Stimulated activated CD8-positive, alpha-beta memory T cell treated with anti-CD3 and anti-CD28 coated beads, Interleukin-4, amount 100 ng/mL, for 48 hours (primary cell): ENCODE results near the gene PNPLA6.
"Not testable (repeated sequence)": the region's sequence is repeated elsewhere in the genome, so short reads cannot be mapped to it uniquely, and the experiment has no call there.

ENCODE experiments used
- DNase-seq: peaks from one replicate; pipeline ENCODE4 v3.0.0-alpha.2; 2020

PNPLA6 gene

DNA sequence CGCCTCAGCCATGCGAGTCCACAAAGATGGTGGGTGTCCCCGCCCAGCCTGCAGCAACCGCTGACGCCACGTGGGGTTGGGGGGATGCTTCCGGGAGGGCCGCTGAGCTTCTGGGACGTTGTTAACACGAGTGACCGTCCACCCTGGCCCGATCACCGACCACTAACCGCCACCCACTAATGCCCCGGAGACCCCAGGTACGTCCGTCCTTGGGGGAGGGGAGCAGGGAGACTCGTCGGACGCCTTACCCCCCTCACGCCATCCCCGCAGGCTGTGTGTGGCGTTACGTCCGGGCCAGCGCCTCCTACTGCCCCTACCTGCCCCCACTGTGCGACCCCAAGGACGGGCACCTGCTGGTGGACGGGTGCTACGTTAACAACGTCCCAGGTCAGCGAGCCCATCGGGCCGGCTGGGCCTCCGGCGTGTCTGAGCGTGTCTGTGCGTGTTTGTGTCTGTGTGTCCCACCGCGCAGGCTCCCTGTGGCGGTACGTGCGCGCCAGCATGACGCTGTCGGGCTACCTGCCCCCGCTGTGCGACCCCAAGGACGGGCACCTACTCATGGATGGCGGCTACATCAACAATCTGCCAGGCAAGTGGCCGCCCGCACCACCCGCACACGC lies 21.3 kb downstream of the PNPLA6 start:
- DNase-seq: no peak

DNA sequence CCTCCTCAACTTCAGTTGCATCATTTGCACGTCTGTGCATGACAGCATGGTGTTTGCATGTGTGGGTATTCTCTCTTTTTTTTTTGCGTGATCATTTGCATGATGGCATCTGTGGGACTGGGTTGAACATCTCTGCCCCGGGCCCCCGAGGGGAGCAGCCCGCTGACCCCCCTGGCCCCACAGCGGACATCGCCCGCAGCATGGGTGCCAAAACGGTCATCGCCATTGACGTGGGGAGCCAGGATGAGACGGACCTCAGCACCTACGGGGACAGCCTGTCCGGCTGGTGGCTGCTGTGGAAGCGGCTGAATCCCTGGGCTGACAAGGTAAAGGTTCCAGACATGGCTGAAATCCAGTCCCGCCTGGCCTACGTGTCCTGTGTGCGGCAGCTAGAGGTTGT lies 23.1 kb downstream of the PNPLA6 start:
- no peak for DNase-seq

DNA sequence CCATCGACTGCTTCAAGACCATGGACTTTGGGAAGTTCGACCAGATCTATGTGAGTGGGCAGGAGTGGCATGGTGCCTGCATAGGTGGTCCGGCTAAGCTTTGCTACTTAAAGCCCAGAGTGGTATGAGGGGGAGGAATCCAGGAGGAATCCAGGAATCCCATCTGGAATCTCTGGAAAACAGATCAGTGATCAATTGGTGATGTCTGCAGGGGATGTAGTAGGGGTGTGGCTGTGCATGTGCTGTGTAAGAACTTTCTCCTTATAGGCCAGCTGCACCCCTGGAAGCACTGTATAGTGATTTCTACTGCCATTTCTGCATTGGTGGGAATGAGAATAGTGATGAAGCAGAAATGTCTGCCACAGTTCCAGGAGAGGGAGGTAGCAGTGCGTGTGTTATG lies 23.6 kb downstream of the PNPLA6 start:
- no peak for DNase-seq

DNA sequence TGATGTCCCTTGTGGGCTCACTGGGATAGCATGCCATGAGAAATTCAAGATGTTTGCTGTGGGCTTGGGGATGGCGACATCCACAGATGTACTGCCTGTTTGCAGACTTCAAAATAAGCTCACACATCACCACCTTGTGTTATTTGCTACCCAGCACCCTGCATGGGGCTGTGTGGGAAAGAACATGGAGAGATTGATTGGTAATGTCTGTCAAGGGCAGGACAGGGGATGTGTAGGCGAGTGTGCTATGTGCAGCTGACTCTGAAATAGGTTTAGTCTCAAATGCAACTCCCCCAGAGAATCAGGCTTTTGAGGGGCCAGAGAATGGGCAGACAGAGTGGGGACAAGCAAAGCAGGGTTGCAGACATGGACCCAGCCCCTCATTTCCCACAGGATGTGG lies 24.7 kb downstream of the PNPLA6 start:
- DNase-seq: no peak

DNA sequence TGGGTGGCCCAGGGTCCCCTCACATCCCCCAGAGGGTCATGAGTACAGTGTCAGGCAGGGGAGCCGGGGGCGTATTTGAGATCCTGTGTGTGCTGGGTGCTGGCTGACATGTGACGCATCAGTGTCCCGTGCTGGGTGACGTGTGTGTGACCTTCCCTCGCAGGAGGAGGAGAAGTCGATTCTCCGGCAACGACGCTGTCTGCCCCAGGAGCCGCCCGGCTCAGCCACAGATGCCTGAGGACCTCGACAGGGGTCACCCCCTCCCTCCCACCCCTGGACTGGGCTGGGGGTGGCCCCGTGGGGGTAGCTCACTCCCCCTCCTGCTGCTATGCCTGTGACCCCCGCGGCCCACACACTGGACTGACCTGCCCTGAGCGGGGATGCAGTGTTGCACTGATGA lies 25.8 kb downstream of the PNPLA6 start:
- DNase-seq: no peak

DNA sequence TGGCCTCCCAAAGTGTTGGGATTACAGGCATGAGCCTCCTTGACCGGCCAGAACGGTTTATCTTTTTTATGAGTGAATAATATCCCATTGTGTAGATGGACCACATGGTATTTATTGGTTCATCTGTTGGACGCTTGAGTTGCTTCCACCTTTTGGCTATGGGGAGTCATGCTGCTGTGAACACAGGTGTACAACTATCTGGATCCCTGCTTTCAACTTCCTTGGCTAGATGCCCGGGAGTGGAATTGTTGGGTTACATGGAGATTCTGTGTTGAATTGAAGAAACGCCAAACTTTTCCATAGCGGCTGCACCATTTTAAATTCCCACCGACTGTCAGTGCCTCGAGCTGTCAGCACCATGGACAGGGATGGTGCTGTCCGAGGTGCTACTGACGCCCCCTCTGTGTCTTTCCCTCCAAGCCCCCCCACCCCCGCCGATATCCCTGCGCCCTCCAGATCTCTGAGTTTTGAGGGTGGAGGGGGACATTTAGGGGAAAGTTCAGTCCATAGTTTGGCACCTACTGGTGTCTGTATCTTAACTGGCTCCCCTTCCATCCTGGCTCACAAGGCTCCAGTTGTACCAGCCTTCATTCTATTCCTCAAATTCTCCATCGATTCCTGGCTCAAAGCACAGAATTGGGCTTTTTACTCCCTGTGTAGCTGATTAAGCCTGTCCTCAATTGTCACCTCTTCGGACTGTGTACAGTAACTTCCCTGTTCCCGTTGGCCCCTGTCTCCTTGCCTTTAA lies 27.3 kb downstream of the PNPLA6 start:
- DNase-seq: no peak

DNA sequence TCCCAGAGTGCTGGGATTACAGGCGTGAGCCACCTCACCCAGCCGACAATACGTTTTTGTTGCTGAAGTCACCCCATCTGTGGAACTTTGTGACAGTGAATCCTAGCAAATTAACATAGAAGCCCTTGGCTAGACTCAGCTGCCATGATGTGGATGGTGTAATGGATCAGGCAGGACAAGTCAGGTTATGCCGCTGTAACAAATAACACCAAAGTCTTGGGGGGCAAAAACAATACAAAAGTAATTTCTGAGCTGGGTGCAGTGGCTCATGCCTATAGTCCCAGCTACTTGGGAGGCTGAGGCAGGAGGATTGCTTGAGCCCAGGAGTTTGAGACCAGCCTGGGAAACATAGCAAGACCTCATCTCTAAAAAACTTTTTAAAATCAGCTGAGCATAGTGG lies 29.3 kb downstream of the PNPLA6 start:
- DNase-seq: no peak

DNA sequence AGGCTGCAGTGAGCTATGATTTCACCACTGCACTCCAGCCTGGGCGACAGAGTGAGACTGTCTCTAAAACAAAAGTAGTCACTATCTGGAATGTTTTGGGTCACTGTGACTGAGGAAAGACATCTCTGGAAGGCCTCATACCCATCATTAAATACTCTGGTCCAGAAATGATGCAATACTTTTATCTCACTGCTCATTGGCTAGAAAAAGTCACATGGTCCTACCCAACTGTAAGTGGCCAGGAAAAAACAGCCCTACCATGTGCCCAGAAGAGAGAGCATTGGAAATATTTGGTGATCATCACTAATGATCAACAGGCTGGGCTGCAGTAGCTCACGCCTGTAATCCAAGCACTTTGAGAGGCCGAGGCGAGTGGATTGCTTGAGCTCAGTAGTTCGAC lies 29.8 kb downstream of the PNPLA6 start:
- DNase-seq: no peak

DNA sequence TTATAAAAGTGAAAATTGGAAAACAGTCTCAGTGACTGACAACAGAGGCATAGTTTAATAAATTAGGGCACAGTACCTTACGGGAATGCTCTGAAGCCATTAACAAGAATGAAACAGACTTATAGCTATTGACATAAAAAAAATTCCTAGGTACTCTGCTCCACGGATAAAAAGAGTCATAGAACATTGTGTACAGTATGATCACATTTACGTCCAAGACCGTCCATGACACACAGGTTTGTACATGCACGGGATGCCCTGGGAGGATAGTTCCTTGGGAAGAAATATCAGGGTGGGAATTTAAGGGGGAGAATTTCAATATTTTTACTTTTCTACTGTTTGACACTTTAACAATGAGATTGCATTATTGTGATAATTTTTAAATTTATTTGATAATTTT lies 35.2 kb downstream of the PNPLA6 start:
- no peak for DNase-seq

DNA sequence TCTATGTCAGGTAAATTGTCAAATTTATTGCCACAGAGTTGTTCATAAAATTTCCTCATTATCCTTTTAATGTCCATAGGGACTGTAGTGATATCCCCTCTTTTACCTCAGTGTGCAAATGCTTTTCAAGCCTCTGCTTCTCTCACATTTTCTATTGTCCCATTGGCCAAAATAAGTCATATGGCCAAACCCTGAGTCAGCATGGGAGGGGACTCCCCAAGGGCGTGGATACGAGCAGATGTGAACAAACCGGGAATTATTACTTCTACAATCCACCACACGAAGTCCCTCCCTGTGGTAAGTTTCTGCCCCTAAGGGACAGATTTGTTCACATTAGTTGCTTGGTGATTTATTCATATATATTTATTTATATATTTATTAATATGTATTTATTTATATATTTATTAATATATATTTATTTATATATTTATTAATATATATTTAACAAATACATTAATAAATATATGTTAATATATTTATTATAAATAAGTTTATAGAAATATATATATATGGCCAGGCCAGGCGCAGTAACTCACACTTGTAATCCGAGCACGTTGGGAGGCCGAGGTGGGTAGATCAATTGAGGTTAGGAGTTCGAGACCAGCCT lies 40.0 kb downstream of the PNPLA6 start:
- DNase-seq: no peak

DNA sequence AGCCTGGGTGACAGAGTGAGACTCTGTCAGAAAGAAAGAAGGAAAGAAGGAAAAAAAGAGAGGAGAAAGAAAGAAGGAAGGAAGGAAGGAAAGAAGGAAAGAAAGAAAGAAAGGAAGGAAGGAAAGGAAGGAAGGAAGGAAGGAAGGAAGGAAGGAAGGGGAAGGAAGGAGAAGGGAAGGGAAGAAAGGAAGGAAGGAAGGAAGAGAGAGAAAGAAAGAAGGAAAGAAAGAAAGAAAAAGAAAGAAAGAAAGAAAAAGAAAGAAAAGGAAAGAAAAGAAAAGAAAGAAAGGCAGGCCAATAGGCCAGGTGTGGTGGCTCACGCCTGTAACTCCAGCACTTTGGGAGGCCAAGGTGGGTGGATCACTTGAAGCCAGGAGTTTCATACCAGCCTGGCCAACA lies 41.9 kb downstream of the PNPLA6 start:
- DNase-seq: not testable (repeated sequence)

DNA sequence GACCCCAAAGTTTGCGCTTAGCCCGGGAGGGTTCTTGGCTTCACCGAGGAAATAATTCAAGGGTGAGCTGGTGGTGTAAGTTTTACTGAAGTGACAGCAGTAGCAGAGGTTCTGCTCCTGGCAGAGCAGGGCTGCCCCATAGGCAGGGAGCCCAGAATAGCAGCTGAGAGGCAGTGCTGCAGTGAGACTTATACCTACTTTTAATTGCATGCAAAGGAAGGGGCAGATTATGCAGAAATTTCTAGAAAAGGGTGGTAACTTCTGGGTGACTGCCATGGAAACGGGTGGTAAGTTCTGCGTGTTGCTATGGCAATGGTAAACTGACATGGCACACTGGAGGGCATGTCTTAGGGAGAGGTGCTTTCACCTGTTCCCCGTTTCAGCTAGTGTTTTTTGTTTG lies 42.6 kb downstream of the PNPLA6 start:
- DNase-seq: no peak

DNA sequence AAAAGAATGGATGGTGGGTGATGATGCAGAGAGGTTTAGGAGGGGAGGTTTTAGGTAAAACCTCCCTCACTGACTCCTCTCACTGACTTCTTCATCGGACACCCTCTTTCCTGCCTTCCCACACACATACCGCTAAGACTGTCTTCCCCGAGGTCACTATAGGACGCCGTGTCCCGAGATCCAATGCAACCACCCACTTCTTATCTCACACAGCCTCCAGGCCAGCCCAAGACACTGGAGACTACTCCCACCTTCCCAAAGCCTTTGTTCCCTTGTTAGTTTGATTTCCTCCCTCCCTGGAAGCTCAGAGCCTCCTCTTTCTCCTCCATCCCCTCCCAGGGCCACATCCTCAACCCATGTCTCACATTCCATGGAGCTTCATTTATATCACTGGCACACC lies 43.7 kb downstream of the PNPLA6 start:
- no peak for DNase-seq

DNA sequence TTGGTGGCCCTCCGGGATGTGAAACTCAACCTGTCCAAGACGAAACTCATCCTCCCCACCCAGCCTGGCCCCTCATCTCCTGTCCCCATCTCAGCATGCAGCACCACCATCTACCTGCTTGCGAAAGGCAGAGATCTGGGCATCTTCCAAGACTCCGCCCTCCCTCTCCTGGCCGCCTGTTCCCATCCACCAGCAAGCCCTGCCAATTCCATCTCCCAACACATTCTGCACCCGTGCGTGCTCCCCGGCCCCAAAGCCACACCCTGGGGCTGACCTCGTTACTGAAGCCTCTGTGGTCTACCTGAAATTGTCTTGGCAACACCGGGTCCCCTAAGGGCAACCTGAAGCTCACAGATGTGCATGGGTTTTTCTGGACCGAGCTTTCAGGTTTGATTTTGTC lies 46.9 kb downstream of the PNPLA6 start:
- no peak for DNase-seq

DNA sequence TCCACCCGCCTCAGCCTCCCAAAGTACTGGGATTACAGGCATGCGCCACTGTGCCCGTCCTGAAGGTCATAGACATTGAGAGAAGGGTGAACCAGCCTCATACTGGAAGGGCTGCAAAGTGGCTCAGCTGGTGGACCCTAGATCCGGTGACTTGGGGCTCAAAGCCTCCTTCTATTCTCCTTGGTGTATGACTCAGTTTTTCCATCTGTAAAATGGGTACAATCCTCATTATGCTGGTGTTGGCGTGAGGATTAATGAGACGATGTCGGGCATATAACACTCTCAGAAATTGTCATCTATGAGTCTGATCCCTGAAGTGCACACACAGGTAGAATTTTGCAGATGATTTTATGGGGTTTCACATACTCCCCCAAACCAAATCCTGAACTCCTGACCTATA lies 54.3 kb downstream of the PNPLA6 start:
- DNase-seq: no peak

DNA sequence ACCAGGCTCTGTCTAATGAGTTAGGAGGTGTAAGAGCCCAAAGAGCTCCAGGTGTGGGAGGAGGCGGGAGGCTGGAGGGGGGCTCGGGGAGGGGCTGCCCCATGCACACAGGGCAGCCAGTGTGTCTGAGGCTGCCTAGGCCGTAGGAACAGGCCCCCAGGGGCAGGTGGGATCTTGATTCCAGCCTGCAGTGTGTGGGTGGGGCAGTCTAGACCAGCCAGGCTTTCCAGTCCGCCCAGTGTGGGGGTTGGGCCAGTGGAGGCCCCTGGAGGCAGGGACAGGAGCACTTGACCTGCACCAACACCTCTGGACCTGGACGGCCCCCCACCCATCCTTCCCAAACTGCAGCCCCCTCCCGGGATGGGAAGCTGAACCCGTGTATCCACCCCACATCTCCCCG lies 54.7 kb downstream of the PNPLA6 start:
- no peak for DNase-seq

DNA sequence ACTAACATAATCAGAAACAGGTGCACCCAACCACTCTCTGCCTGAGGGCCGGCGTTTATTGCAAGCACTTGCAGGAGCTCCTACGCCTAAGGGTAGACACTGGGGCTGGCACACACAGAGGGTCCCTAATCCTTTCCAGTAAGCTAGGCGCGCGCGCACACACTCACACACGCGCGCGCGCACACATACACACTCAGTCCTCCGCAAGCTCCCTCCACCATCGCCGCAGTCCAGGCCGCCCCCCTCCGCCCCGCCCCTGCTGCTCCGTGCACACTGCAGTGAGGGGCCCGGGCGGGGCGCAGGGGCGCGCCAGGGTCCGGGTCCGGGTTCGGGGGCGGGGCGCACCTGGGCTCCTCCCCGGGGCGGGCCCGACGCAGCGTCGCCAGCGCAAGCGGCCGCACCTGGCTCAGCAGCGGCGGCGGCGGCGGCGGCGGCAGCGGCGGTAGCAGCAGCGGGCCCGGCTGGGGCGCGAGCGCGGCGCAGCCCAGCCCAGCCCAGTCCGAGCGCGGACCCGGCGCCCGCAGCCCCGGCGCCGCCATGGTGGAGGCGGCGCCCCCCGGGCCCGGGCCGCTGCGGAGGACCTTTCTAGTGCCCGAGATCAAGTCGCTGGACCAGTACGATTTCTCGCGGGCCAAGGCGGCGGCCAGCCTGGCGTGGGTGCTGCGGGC lies 60.1 kb downstream of the PNPLA6 start, which contains the start of gene CAMSAP3:
TSS of gene CAMSAP3 (plus strand) at position 398 of the 668 bp plus-strand sequence. CDS start at position 538, 140 bp downstream.
- DNase-seq: peak; percentile 66

DNA sequence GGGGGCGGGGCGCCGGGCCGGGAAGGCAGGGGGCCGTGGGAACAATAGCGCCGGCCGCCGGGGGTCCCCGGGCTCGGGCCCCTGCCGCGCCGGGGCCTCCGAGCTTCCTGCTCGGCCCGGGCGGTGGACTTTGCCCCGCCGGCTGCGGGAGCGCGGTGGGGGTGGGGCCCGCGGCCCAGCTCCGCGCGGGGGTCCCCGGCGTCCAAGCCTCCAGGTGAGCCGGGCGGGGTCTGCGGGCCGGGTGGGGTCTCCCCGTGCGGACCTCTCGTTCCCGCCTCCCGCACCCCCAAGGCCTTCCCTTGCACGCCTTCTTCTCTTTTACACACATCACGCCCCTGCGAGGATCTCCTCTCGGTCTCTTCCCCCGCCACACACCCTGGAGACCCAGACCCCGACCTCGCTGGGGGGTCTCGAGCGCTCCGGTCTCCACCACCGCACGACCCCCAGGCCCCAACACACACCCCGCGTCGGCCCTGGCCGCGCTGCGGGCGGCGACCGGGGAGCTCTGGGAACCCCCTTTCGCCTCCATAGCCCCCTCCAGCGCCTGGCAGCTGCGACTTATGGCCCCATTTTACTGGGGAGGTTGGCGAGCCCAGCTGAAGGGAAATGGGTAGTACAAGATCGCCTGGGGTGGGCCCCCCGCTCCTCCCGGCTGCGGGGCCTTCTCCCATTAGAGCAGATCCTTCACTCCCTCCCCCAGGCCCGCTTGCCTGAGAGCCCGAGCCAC lies 60.9 kb downstream of the PNPLA6 start:
- DNase-seq: no peak

DNA sequence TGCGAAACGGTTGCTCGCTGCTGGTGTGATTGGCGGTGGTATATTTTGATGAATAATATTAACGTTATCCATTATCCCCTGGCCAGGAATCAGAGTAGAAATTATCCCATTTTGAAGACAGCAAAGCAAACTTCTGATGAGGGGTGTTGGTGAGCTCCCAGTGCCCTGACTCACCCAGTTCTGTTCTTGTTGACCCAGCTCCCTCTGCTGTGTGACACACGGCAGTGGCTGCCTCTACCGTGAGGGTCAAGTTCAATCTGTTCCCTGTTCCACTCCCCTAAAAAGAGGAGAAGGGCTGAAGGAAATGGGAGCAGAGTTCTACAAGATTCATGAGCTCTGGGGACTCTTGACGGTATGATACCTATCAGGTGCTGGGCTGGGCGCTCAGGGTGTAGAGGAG lies 62.2 kb downstream of the PNPLA6 start:
- no peak for DNase-seq

DNA sequence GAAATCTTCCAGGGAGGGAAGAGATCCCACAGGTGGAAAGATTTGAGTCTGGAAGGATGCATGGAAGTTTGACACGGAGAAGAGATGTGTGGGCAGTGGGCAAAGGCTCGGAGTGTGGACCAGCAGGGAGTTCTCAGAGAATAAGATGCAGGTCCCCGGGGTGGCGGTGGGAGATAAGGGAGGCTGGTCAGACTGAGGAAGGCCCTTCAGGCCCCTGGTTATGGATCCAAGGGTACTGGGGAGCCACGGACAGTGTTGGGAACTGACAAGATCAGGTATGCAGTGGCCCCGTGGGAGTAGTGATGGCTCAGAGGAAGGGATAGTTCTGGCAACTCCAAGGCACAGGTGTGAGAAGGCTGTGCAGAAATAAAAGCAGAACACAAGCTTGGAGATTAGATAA lies 62.7 kb downstream of the PNPLA6 start:
- DNase-seq: no peak

DNA sequence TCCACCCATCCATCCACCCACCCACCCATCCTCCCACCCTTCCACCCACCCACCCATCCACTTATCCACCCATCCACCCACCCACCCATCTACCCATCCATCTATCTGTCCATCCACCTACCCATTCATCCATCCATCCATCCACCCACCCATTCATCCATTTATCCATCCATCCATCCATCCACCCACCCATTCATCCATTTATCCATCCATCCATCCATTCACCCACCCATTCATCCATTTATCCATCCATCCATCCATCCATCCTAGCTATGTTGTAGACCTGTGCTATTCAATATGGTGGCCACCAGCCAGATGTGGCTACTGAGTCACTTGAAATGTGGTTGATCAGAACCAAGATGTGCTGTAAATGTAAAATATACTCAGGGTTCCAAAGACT lies 65.2 kb downstream of the PNPLA6 start:
- DNase-seq: no peak

DNA sequence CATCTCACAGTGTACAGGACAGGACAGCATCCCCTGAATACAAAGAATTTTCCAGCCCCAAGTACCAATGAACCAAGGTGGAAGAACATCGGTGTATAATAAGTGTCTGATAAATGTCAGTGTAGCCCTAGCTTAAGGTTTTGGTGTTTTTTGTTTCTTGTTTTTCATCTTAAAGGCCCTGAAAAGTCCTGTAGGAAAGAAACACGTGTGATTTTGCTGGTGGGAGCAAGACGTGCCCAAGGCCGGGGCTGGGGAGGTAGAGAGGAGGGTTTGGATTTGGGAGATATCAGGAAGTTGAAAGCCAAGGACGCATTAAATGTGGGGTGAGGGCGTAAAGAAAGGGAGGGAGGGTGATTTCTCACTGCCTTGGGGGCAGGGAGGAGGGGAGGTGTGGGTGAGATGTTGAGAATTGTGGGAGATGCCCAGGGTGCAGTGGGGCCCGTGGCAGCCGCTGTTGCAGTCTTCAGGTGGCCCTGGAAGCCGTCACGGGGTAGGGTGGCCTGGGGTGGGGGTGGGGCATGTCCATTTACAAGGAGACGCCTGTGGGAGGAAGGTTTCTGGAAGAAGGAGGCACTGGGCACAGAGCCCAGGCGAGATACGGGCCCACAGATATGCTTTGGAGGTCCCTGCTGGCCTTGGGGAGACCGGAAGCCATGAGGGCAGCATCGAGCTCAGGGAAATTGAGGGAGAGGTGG lies 66.9 kb downstream of the PNPLA6 start:
- no peak for DNase-seq
